ENCODE data around the gene ACOT11.
"Not testable (repeated sequence)": the region's sequence is repeated elsewhere in the genome, so short reads cannot be mapped to it uniquely, and the experiment has no call there.

ACOT11 gene

DNA sequence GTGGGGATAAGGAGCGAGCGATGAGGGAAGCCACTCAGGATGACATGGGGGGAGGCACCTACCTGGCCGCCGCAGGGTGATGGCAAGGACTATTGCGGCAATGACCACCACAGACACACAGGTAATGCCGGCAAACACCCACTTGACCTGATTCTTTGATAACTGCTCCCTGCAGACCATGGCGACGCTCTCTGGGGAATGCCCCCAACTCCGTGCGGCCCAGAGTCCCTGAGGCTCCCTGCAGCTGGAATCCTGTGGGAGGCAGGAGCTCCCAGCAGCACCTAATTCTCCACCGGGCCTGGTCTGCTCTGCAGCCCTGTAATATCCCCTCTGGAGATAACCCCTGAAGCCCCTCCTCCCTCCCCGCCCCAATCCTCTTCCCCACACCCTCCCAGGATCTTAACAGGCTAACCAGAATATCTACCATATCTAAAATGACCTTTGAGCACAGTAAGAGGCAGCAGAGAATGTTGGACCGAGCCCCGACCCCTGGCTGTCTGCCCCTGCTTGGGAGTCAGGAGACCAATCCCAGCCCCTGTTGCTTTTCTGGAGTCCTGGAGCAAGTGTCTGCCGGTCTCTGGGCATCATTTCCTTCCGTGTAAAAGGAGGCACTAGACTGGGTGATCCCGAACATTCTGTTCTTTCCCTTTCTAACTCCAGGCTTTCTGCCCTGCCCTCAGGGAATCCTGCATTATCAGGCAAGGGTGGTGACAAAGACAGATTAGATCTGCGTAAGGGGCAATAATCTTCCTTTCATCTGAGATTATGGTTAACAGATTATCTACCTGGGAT, 75.4 kb downstream of the ACOT11 start, which contains the start of gene FAM151A:
FAM151A (minus strand) TSS at position 310 of the 792 bp plus-strand sequence; CDS start at position 180, 130 bp downstream.
- TF ChIP-seq, protein P1, sequence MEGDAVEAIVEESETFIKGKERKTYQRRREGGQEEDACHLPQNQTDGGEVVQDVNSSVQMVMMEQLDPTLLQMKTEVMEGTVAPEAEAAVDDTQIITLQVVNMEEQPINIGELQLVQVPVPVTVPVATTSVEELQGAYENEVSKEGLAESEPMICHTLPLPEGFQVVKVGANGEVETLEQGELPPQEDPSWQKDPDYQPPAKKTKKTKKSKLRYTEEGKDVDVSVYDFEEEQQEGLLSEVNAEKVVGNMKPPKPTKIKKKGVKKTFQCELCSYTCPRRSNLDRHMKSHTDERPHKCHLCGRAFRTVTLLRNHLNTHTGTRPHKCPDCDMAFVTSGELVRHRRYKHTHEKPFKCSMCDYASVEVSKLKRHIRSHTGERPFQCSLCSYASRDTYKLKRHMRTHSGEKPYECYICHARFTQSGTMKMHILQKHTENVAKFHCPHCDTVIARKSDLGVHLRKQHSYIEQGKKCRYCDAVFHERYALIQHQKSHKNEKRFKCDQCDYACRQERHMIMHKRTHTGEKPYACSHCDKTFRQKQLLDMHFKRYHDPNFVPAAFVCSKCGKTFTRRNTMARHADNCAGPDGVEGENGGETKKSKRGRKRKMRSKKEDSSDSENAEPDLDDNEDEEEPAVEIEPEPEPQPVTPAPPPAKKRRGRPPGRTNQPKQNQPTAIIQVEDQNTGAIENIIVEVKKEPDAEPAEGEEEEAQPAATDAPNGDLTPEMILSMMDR (IDR thresholded peaks at IDR 0.05; ENCODE audit: low read depth, low read length), result no peak
- no peak within 1 kb of the TSS for H3K4me3 ChIP-seq (ENCODE audit: low read depth, low read length)

DNA sequence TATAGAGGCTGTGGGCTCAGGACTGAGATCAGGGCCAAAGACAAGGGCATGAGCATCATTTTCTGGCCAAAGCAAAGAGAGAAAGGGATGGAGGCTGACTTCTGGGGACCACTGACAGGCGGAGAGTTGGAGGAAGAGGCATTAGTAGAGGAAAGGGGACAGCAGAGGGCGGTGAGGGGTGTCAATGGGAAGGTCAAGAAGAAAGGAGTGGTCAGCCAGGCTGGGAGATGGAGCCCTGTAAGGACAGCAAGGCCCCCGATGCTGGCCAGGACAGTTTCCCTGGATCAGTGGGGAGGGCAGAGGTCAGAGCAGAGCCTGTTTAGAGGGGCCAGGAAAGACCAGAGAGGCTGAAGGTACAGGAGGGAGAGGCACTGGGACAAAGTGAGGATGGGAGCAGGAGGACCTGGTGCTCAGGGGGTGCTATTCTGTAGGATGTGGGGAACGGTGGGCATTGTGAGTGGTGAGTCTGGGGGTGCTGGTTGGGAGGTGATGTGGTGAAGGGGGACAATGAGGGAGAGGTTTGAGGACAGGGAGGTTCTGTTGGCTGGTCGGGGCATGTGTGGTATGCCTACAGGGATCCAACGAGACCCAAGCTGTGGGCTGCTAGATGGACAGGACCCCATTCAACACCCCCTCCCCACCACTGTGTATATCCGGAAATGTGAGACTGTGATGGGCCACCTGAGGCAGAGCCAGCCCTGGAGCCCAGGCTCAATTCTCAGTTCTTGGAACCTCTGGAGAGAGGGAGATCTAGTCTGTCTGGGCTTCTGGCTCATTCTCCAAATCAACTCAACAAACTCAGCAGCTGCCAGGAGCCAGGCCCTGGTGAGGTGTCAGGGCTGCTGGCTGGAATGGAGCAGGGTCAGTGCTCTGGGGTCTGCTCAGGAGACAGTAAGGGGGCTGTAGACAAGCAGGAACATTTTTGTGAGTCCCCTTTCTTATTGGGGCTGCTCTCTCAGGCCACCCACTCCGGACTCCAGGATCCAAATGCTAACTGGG, 76.7 kb downstream of the ACOT11 start:
- H3K4me3 ChIP-seq (ENCODE audit: low read depth, low read length), result no peak overlapping the region
- TF ChIP-seq, protein P1 (IDR thresholded peaks at IDR 0.05; ENCODE audit: low read depth, low read length), result no peak

DNA sequence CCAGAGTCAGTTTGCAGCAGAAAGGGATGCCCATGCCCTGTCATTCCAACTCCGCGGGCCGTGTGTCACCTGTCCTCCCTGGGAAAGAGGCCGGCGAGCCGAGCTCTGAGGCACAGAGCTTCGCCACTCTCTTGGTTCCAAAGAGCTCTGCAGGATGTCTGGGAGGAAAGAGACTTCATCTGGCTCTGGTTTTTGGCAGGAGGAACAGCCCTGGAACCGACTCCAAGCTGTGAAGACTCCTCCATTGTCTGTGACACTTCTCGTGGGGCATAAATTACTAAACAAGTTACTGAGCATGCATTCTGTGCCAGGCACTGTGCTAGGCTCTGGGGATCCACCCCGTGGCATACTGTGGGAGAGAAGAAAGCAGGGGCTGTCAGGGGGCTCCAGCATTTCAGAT, 79.2 kb downstream of the ACOT11 start:
- TF ChIP-seq, protein P1 (IDR thresholded peaks at IDR 0.05; ENCODE audit: low read depth, low read length), result no peak
- H3K4me3 ChIP-seq (ENCODE audit: low read depth, low read length), result no peak overlapping the region

DNA sequence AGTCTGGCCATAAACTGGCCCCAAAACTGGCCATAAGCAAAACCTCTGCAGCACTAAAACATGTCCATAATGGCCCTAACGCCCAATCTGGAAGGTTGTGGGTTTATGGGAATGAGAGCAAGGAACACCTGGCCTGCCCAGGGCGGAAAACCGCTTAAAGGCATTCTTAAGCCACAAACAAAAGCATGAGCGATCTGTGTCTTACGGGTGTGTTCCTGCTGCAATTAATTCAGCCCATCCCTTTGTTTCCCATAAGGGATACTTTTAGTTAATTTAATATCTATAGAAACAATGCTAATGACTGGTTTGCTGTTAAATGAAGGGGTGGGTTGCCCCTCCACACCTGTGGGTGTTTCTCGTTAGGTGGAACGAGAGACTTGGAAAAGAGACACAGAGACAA, 87.8 kb downstream of the ACOT11 start:
- H3K4me3 ChIP-seq (ENCODE audit: low read depth, low read length), result not testable (repeated sequence)

DNA sequence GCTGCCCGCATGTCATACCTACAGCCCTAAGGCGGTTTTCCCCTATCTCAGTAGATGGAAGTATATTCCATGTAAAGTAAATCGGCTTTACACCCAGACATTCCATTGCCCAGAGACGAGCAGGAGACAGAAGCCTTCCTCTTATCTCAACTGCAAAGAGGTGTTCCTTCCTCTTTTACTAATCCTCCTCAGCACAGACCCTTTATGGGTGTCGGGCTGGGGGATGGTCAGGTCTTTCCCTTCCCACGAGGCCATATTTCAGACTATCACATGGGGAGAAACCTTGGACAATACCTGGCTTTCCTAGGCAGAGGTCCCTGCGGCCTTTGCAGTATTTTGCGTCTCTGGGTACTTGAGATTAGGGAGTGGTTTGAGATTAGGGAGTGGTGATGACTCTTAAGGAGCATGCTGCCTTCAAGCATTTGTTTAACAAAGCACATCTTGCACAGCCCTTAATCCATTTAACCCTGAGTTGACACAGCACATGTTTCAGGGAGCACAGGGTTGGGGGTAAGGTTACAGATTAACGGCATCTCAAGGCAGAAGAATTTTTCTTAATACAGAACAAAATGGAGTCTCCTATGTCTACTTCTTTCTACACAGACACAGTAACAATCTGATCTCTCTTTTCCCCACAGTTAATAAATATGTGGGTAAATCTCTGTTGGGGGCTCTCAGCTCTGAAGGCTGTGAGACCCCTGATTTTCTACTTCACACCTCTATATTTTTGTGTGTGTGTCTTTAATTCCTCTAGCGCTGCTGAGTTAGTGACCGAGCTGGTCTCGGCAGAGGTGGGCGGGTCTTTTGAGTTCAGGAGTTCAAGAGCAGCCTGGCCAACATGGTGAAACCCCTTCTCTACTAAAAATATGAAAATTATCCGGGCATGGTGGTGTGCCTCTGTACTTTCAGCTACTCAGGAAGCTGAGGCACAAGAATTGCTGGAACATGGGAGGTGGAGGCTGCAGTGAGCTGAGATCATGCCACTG, 88.7 kb downstream of the ACOT11 start:
- H3K4me3 ChIP-seq (ENCODE audit: low read depth, low read length), result not testable (repeated sequence)

DNA sequence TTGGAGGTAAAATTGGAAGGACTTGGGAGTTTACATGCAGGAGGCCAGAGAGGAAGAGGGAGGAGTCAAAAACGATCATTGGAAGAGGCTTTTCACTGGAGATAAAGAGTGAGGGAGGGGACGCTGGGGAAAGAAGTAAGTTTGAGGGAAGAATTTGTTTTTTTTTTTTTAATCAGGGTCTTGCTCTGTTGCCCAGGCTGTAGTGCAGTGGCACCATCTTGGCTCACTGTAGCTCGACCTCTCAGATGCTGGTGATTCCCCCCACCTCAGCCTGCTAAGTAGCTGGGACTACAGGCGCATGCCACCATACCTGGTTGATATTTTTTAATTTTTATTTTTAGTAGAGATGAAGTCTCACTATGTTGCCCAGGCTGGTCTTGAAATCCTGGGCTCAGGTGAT, 92.3 kb downstream of the ACOT11 start:
- no peak overlapping the region for H3K4me3 ChIP-seq (ENCODE audit: low read depth, low read length)
- TF ChIP-seq, protein P1 (IDR thresholded peaks at IDR 0.05; ENCODE audit: low read depth, low read length), result no peak

DNA sequence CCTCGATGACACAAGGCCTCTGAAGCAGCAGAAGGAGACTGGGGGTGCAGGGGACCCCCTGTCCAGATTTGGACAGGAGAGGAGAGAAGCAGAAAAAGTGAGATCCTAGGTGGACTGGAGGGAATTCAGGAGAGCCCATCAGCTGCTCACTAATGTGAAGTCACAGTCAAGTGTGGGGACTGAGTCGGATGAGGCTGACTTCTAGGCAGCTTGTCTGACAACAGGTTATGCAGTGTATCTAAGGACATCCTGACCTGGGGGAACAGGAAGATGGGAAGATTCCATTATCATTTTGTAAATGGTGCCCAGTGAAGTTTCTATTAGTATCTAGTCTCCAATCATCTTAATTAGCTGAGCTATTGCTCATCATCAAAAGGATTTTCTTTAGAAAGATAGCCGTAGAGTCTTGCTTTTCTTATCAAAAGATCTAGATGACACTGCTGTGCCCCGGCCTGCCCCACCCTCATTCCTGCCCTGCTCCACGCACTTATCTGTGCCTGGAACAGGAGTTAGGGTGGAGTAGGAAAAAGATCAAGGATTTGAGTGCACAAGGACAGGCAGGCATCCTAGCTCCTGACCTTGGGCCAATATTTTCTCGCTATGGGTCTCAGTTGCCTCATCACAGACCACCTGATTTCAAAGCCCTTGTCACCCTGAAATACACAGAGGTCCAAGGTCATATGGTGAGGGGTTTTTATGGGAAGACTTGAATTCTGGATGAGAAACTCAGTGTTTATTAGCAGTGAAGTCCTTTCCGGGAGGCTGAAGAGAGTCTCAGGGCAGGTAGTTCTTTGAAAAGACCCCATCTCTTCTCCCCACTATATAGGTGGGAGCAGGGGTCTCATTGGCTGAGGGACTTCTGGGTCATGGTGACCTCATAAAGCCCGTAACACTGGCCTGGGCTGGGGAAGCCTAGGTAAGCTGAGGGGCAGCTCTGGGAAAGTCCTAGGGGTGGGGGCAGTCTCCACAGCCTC, 93.1 kb downstream of the ACOT11 start, which contains the start of gene MROH7:
MROH7 (plus strand) TSS at position 924 of the 974 bp plus-strand sequence. CDS start 11,141 bp downstream, outside the sequence.
- no peak within 1 kb of the TSS for H3K4me3 ChIP-seq (ENCODE audit: low read depth, low read length)
- TF ChIP-seq, protein P1 (IDR thresholded peaks at IDR 0.05; ENCODE audit: low read depth, low read length), result no peak

Measured in WI38 (cell line).